Keratinocyte (primary cell): ENCODE data around the gene POU6F2.

ENCODE experiments used
- EZH2 ChIP-seq: IDR thresholded peaks from one replicate; pipeline ENCODE4 v1.6.1; 2012; ENCODE audit warnings: inconsistent platforms, mild to moderate bottlenecking, low read length, moderate library complexity
- TF ChIP-seq, protein P1 (sequence below), 3 experiments: IDR thresholded peaks in 1 of 3; conservative IDR thresholded peaks in 1 of 3; optimal IDR thresholded peaks in 1 of 3; 2 replicates in 2 of 3; 3 replicates in 1 of 3; pipeline versions ENCODE3 to v1.5.1; 2011; ENCODE audit warnings: low read length in 3 of 3, mild to moderate bottlenecking in 3 of 3, moderate library complexity in 2 of 3, control low read depth in 1 of 3, inconsistent platforms in 1 of 3; ENCODE audit not compliant: insufficient read depth in 2 of 3; ENCODE audit errors: extremely low read depth in 1 of 3

- TF ChIP-seq, protein P1, sequence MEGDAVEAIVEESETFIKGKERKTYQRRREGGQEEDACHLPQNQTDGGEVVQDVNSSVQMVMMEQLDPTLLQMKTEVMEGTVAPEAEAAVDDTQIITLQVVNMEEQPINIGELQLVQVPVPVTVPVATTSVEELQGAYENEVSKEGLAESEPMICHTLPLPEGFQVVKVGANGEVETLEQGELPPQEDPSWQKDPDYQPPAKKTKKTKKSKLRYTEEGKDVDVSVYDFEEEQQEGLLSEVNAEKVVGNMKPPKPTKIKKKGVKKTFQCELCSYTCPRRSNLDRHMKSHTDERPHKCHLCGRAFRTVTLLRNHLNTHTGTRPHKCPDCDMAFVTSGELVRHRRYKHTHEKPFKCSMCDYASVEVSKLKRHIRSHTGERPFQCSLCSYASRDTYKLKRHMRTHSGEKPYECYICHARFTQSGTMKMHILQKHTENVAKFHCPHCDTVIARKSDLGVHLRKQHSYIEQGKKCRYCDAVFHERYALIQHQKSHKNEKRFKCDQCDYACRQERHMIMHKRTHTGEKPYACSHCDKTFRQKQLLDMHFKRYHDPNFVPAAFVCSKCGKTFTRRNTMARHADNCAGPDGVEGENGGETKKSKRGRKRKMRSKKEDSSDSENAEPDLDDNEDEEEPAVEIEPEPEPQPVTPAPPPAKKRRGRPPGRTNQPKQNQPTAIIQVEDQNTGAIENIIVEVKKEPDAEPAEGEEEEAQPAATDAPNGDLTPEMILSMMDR (optimal IDR thresholded peaks at IDR 0.05 in 1 of 3, IDR thresholded peaks at IDR 0.05 in 1 of 3, conservative IDR thresholded peaks at IDR 0.05 in 1 of 3; ENCODE audit: extremely low read depth in 1 of 3, insufficient read depth in 2 of 3, low read length in 3 of 3): no peak
- TF ChIP-seq EZH2: no peak
These were observed 150.7 kb downstream of the POU6F2 start for GRCh38 chr7:39128287-39128843.
